Measurements from ENCODE around the gene STRIT1. TPM values are rescaled to one million over a fixed set of nuclear protein-coding genes. Genes with fewer than 3 reads are reported as not detected.

The STRIT1 gene
- total and polyA plus RNA-seq, 9 of the 15 experiments (the other 6 are each of a cell fraction or from before 2014, with no cell fraction given) = not detected

DNA sequence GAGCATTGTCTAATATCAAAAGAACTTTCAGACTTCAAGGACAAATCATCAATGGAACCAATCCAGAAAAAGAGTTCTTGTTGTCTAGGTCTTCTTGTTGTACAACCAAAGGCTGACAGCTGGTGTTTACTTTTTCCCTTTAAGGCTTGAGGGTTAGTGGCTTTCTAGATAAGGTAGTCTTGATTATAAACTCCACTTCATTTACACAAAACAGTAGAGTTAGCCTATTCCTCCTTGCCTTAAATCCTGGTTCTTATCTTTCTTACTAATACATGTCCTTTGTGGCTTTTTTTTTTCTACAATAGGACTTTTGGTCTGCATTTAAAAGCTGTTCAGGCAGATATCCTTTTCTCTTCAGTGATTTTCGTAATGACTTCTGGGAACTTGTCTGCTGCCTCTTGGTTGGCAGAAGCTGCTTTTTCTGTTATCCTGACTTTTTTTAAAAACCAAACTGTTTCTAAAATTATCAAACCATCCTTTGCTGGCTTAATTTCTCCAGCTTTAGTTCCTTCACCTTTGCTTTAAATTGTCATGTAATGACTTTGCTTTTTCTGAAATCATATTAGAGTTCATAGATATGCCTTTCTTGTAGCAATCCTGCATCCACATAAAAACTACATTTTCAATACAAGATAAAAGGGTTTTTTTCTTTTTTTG is 44.8 kb downstream of the STRIT1 start (continued):
- TF ChIP-seq, protein P1, sequence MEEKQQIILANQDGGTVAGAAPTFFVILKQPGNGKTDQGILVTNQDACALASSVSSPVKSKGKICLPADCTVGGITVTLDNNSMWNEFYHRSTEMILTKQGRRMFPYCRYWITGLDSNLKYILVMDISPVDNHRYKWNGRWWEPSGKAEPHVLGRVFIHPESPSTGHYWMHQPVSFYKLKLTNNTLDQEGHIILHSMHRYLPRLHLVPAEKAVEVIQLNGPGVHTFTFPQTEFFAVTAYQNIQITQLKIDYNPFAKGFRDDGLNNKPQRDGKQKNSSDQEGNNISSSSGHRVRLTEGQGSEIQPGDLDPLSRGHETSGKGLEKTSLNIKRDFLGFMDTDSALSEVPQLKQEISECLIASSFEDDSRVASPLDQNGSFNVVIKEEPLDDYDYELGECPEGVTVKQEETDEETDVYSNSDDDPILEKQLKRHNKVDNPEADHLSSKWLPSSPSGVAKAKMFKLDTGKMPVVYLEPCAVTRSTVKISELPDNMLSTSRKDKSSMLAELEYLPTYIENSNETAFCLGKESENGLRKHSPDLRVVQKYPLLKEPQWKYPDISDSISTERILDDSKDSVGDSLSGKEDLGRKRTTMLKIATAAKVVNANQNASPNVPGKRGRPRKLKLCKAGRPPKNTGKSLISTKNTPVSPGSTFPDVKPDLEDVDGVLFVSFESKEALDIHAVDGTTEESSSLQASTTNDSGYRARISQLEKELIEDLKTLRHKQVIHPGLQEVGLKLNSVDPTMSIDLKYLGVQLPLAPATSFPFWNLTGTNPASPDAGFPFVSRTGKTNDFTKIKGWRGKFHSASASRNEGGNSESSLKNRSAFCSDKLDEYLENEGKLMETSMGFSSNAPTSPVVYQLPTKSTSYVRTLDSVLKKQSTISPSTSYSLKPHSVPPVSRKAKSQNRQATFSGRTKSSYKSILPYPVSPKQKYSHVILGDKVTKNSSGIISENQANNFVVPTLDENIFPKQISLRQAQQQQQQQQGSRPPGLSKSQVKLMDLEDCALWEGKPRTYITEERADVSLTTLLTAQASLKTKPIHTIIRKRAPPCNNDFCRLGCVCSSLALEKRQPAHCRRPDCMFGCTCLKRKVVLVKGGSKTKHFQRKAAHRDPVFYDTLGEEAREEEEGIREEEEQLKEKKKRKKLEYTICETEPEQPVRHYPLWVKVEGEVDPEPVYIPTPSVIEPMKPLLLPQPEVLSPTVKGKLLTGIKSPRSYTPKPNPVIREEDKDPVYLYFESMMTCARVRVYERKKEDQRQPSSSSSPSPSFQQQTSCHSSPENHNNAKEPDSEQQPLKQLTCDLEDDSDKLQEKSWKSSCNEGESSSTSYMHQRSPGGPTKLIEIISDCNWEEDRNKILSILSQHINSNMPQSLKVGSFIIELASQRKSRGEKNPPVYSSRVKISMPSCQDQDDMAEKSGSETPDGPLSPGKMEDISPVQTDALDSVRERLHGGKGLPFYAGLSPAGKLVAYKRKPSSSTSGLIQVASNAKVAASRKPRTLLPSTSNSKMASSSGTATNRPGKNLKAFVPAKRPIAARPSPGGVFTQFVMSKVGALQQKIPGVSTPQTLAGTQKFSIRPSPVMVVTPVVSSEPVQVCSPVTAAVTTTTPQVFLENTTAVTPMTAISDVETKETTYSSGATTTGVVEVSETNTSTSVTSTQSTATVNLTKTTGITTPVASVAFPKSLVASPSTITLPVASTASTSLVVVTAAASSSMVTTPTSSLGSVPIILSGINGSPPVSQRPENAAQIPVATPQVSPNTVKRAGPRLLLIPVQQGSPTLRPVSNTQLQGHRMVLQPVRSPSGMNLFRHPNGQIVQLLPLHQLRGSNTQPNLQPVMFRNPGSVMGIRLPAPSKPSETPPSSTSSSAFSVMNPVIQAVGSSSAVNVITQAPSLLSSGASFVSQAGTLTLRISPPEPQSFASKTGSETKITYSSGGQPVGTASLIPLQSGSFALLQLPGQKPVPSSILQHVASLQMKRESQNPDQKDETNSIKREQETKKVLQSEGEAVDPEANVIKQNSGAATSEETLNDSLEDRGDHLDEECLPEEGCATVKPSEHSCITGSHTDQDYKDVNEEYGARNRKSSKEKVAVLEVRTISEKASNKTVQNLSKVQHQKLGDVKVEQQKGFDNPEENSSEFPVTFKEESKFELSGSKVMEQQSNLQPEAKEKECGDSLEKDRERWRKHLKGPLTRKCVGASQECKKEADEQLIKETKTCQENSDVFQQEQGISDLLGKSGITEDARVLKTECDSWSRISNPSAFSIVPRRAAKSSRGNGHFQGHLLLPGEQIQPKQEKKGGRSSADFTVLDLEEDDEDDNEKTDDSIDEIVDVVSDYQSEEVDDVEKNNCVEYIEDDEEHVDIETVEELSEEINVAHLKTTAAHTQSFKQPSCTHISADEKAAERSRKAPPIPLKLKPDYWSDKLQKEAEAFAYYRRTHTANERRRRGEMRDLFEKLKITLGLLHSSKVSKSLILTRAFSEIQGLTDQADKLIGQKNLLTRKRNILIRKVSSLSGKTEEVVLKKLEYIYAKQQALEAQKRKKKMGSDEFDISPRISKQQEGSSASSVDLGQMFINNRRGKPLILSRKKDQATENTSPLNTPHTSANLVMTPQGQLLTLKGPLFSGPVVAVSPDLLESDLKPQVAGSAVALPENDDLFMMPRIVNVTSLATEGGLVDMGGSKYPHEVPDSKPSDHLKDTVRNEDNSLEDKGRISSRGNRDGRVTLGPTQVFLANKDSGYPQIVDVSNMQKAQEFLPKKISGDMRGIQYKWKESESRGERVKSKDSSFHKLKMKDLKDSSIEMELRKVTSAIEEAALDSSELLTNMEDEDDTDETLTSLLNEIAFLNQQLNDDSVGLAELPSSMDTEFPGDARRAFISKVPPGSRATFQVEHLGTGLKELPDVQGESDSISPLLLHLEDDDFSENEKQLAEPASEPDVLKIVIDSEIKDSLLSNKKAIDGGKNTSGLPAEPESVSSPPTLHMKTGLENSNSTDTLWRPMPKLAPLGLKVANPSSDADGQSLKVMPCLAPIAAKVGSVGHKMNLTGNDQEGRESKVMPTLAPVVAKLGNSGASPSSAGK (IDR thresholded peaks at IDR 0.05) = no peak
- no peak for TF ChIP-seq ZNF282 (CRISPR knock-in tag; IDR thresholded peaks at IDR 0.05)
- TF ChIP-seq RERE (CRISPR knock-in tag; IDR thresholded peaks at IDR 0.05; ENCODE audit: borderline replicate concordance) = no peak
